Adrenal gland (tissue), 12 donors: ENCODE data around the gene TRIM24. TPM values are rescaled to one million over a fixed set of nuclear protein-coding genes. Genes with fewer than 3 reads are reported as not detected.
A peak's percentile ranks its signal among the peaks of the same experiment; 100 is the strongest.

Experiments used
- DNase-seq, 7 donors: peaks; one replicate each; pipeline ENCODE4 v3.0.0-alpha.2; 2019 to 2020
- H3K27ac ChIP-seq, 5 donors: fragments of 200-600 bp; sonication (generic) in 4 of 5; 1 replicate in 3 of 5; 2 replicates in 2 of 5; pipeline versions ENCODE4 v1.5.1 to v1.8.0; 2016 to 2020; ENCODE audit warnings: mild to moderate bottlenecking in 1 of 5
- H3K27me3 ChIP-seq: fragments of 200-600 bp; 2 replicates; pipeline ENCODE4 v1.8.0; 2021
- H3K36me3 ChIP-seq, 2 donors: fragments of 200-600 bp; replicated peaks in 1 of 2; 1 replicate in 1 of 2; 2 replicates in 1 of 2; pipeline versions ENCODE4 v1.5.1 to v1.8.0; 2018 to 2022
- H3K4me1 ChIP-seq, 2 donors: fragments of 200-600 bp; replicated peaks in 1 of 2; 1 replicate in 1 of 2; 2 replicates in 1 of 2; pipeline versions ENCODE4 v1.5.1 to v1.8.0; 2018 to 2021
- H3K4me3 ChIP-seq, 4 donors: fragments of 200-600 bp; sonication (generic) in 3 of 4; one replicate each; pipeline ENCODE4 v1.5.1; 2016 to 2018
- H3K9me3 ChIP-seq, 3 donors: fragments of 200-600 bp; sonication (generic) in 1 of 3; replicated peaks in 1 of 3; 1 replicate in 2 of 3; 2 replicates in 1 of 3; pipeline versions ENCODE4 v1.5.1 to v1.8.0; 2016 to 2021
- POLR2A ChIP-seq, 2 donors: fragments of 450-650 bp; IDR thresholded peaks; one replicate each; pipeline ENCODE4 v1.6.1; 2017; ENCODE audit warnings: antibody characterized with exemption in 2 of 2, mild to moderate bottlenecking in 2 of 2, moderate library complexity in 1 of 2
- WGBS, 4 donors: extraction: QIAGEN DNeasy Blood & Tissue Kit in 2 of 4; methylation state at CpG; one replicate each; pipeline versions ENCODE4 v1.1.5 to v1.1.7; 2013 to 2017; 5-methylcytosine and 5-hydroxymethylcytosine counted together
- intact Hi-C, 2 donors: fragments of 100-400 bp; cut with DNase I; formaldehyde crosslinking; loops; one replicate each; pipeline versions ENCODE4 v1.14.1 to v1.15.0; 2022 to 2023
- polyA plus RNA-seq, 3 donors: library from polyadenylated mRNA; stranded (reverse); fragments of 200-250 nt in 2 of 3; fragments of 350-450 nt in 1 of 3; fragmentation: Illumina TruSeq in 1 of 3; extraction: RNeasy Lipid Tissue Mini Kit (QIAGEN cat#74804) in 1 of 3; gene quantifications; one replicate each; pipeline ENCODE4 v1.2.3, GENCODE V29; 2013 to 2014
- total RNA-seq, 9 donors: library from RNA; depleted of rRNA in 4 of 9; stranded (reverse); fragments of >200 nt in 4 of 9; fragments of 120-200 nt in 1 of 9; fragmentation: NEBNext Ultra II Directional in 1 of 9; extraction: Animal tissue kit (Norgen Biotek cat#: 25700) in 1 of 9; gene quantifications; one replicate each; pipeline versions ENCODE4 v1.1.0 to v1.2.4, GENCODE V29; 2013 to 2023
- TF ChIP-seq, protein P1 (sequence below), 6 experiments: fragments of 450-650 bp in 4 of 6; fragments of 200-600 bp in 2 of 6; sonication (generic) in 1 of 6; IDR thresholded peaks; 1 replicate in 5 of 6; 2 replicates in 1 of 6; pipeline versions ENCODE4 v1.5.1 to v1.8.0; 2016 to 2021; ENCODE audit warnings: antibody characterized with exemption in 6 of 6, mild to moderate bottlenecking in 2 of 6, moderate library complexity in 1 of 6
- donor health status: healthy with polysubstance abuse.
- donor health status: Bipolar disorder and iron deficiency.
- donor health status: DM: yes; HTN: yes; CAD: no.
- donor health status: DM: no; HTN: no; CAD: no.
- donor health status: DM: no; HTN: no; CAD: no.
- donor health status: DM: yes; HTN: yes; CAD: no.

TRIM24 gene
- total and polyA plus RNA-seq, 12 donors, result 22.7 to 103 (median 59.4) TPM

DNA sequence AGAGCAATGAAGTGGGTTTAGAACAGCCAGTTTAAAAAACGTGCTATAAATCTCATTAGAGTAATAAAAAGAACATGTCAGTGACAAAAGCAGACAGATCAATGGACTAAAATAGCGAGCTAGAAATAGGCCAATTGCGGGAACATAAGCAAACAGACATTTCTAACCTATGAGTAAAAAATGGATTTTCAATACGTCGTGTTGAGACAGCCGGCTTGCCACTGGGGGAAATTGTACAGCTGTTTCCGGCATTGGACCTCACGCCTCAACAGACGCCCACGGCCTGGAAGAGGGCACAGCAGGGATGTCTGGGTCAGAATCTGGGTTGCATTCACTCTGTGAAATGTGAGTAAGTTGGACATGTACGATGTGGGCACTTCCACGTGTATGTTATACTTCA lies 148.2 kb downstream of the TRIM24 start:
- WGBS, 4 donors, result 71 to 76% (median 73%) methylated on average over 12 of the region's 12 CpGs
- no peaks in the 10 kb centered on the region for H3K36me3 ChIP-seq
- no peaks in the 10 kb centered on the region for H3K9me3 ChIP-seq
- intact Hi-C loops, result no loop called here
- peaks cover 6 to 8% of the 10 kb centered on the region in 2 donors for H3K4me1 ChIP-seq
- no peak overlapping the region for H3K27ac ChIP-seq
- no peaks in the 10 kb centered on the region for H3K27me3 ChIP-seq
- TF ChIP-seq, protein P1, sequence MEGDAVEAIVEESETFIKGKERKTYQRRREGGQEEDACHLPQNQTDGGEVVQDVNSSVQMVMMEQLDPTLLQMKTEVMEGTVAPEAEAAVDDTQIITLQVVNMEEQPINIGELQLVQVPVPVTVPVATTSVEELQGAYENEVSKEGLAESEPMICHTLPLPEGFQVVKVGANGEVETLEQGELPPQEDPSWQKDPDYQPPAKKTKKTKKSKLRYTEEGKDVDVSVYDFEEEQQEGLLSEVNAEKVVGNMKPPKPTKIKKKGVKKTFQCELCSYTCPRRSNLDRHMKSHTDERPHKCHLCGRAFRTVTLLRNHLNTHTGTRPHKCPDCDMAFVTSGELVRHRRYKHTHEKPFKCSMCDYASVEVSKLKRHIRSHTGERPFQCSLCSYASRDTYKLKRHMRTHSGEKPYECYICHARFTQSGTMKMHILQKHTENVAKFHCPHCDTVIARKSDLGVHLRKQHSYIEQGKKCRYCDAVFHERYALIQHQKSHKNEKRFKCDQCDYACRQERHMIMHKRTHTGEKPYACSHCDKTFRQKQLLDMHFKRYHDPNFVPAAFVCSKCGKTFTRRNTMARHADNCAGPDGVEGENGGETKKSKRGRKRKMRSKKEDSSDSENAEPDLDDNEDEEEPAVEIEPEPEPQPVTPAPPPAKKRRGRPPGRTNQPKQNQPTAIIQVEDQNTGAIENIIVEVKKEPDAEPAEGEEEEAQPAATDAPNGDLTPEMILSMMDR (IDR thresholded peaks at IDR 0.05), result no peak
- no peak for TF ChIP-seq POLR2A (IDR thresholded peaks at IDR 0.05)
- H3K4me3 ChIP-seq, result no peak overlapping the region
- no peak for DNase-seq

DNA sequence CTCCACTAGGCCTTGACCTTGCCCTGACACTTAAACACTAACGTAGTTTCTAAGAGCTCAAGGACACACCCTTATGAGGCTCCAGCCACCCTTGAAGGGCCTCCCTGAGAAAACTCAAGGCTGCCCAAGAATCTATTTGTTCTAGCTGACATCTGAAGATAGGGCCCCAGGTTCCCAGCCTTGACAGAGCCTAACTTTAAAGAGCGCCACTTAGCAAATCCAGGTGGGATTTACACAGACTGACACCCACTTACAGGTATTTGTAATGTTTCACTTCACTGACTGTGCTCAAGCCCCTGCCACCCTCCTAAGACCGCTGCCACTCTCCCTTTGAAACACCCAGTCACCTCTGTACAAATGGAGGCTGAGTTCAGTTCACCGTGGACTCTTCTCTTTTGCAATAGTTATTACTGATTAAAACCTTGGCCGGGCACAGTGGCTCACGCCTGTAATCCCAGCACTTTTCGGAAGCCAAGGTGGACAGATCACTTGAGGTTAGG lies 150.7 kb downstream of the TRIM24 start:
- Histone ChIP-seq H3K36me3 (no peaks in the 10 kb centered on the region), H3K27ac (no peak overlapping the region), H3K4me1 (peaks cover 6 to 8% of the 10 kb centered on the region in 2 donors), H3K27me3 (no peaks in the 10 kb centered on the region), H3K9me3 (no peaks in the 10 kb centered on the region), H3K4me3 (no peak overlapping the region)
- 55 to 72% (median 64%) methylated on average over 7 of the region's 7 CpGs for WGBS, 4 donors
- no peak for TF ChIP-seq POLR2A (IDR thresholded peaks at IDR 0.05)
- TF ChIP-seq, protein P1 (IDR thresholded peaks at IDR 0.05), result no peak
- peak in 4 of 7 donors; percentile 13 to 48 (median 29) for DNase-seq
- intact Hi-C loops, result no loop called here

DNA sequence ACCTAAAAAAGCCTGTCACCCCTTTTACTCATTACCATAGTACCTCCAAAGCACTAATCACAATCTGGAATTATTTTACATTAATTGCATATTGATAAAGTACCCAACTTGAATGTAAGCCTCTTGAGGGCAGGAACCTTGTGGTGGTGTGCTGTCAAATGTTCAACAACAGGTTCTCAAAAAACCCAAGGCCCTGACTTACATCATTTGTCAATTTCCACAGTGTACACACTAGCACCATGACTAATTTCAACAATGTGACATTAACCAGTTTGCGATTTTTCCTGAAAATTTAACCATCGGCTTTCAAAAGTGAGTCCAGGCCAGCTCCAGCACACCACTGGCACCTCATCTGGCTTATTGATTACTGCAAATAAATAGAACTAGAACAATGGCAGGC lies 153.6 kb downstream of the TRIM24 start:
- DNase-seq, result no peak
- intact Hi-C loops, result no loop called here
- no peaks in the 10 kb centered on the region for H3K9me3 ChIP-seq
- peaks cover 6 to 8% of the 10 kb centered on the region in 2 donors for H3K4me1 ChIP-seq
- H3K4me3 ChIP-seq, result no peak overlapping the region
- H3K27me3 ChIP-seq, result no peaks in the 10 kb centered on the region
- no peak for TF ChIP-seq POLR2A (IDR thresholded peaks at IDR 0.05)
- TF ChIP-seq, protein P1 (IDR thresholded peaks at IDR 0.05), result no peak
- peak overlapping the region in 1 of 5 donors; percentile 32 for H3K27ac ChIP-seq
- H3K36me3 ChIP-seq, result no peaks in the 10 kb centered on the region
- 73 to 80% (median 74%) methylated on average over 2 of the region's 2 CpGs for WGBS, 4 donors

DNA sequence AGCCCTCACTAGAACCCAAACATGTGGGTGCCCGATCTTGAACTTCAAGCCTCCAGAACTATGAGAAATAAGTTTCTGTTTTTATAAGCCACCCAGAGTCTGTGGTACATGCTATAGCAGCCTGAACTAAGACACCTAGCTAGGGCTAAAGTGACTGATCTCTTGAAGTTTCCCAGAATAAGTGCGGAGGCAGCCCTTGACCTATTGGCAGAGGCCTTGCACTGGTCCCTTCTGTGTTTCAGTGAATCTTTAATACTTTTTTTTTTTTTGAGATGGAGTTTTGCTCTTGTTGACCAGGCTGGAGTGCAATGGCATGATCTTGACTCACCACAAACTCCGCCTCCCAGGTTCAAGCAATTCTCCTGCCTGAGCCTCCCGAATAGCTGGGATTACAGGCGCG lies 156.0 kb downstream of the TRIM24 start:
- H3K27me3 ChIP-seq, result no peaks in the 10 kb centered on the region
- no peaks in the 10 kb centered on the region for H3K36me3 ChIP-seq
- H3K27ac ChIP-seq, result no peak overlapping the region
- 81 to 91% (median 85%) methylated on average over 6 of the region's 6 CpGs for WGBS, 4 donors
- no peak overlapping the region for H3K4me3 ChIP-seq
- no peaks in the 10 kb centered on the region for H3K9me3 ChIP-seq
- DNase-seq, result peak in 4 of 7 donors; percentile 11 to 25 (median 20)
- TF ChIP-seq POLR2A (IDR thresholded peaks at IDR 0.05), result no peak
- TF ChIP-seq, protein P1 (IDR thresholded peaks at IDR 0.05), result no peak
- H3K4me1 ChIP-seq, result no peaks in the 10 kb centered on the region
- intact Hi-C loops, result no loop called here
